PFSK-1 (cell line): ENCODE results near the gene KMT5C.
A peak's percentile ranks its signal among the peaks of the same experiment; 100 is the strongest.

ENCODE experiments used
- FOXP2 ChIP-seq: optimal IDR thresholded peaks from 2 replicates; pipeline ENCODE3; 2011; ENCODE audit warnings: borderline replicate concordance, control low read depth, inconsistent platforms; ENCODE audit not compliant: insufficient read depth; ENCODE audit errors: extremely low read length, extremely low read depth
- POLR2AphosphoS5 ChIP-seq: IDR thresholded peaks from 2 replicates; pipeline ENCODE4 v1.6.1; 2012; ENCODE audit warnings: low read depth, mild to moderate bottlenecking, control low read depth, low read length, moderate library complexity
- REST ChIP-seq, 2 experiments: IDR thresholded peaks; 2 replicates each; pipeline versions ENCODE4 v1.6.1 to v1.8.0; 2011 to 2012; ENCODE audit warnings: low read depth in 2 of 2, low read length in 2 of 2, control low read depth in 1 of 2, inconsistent platforms in 1 of 2, mild to moderate bottlenecking in 1 of 2, moderate library complexity in 1 of 2; ENCODE audit not compliant: insufficient read depth in 1 of 2
- SIN3A ChIP-seq: IDR thresholded peaks from 2 replicates; pipeline ENCODE4 v1.6.1; 2012; ENCODE audit warnings: mild to moderate bottlenecking, low read length, moderate library complexity, borderline replicate concordance; ENCODE audit not compliant: insufficient read depth
- TAF1 ChIP-seq: IDR thresholded peaks from 2 replicates; pipeline ENCODE4 v1.6.1; 2012; ENCODE audit warnings: low read length, control low read depth, borderline replicate concordance; ENCODE audit not compliant: insufficient read depth

KMT5C gene

GRCh38 chr19:55301459-55302317, 38.0 kb upstream of the KMT5C start:
- 0 out of 2 replicates have a peak, but pooled peaks have one; percentile 28 for TF ChIP-seq TAF1
- no peak for TF ChIP-seq SIN3A
- TF ChIP-seq REST (IDR thresholded peaks at IDR 0.05; ENCODE audit: insufficient read depth in 1 of 2, low read depth in 2 of 2, low read length in 2 of 2): no peak
- TF ChIP-seq POLR2AphosphoS5: peak; percentile 59
- TF ChIP-seq FOXP2: no peak

- TF ChIP-seq POLR2AphosphoS5 (no peak), SIN3A (no peak), TAF1 (no peak), REST (IDR thresholded peaks at IDR 0.05; ENCODE audit: insufficient read depth in 1 of 2, low read depth in 2 of 2, low read length in 2 of 2) (no peak), FOXP2 (no peak)
Measured at GRCh38 chr19:55302318-55302703, 37.4 kb upstream of the KMT5C start.

- TF ChIP-seq REST (IDR thresholded peaks at IDR 0.05; ENCODE audit: insufficient read depth in 1 of 2, low read depth in 2 of 2, low read length in 2 of 2) (no peak), TAF1 (no peak), SIN3A (no peak), POLR2AphosphoS5 (no peak), FOXP2 (no peak)
Measured at GRCh38 chr19:55303477-55303876, 36.2 kb upstream of the KMT5C start.

- TF ChIP-seq TAF1 (no peak), REST (IDR thresholded peaks at IDR 0.05; ENCODE audit: insufficient read depth in 1 of 2, low read depth in 2 of 2, low read length in 2 of 2) (no peak), SIN3A (no peak), POLR2AphosphoS5 (no peak), FOXP2 (no peak)
Measured at GRCh38 chr19:55304279-55304978, 35.2 kb upstream of the KMT5C start.
